COLO829 (cell line): ENCODE data around the gene SAPCD1.

ENCODE experiments used
- DNase-seq: peaks from one replicate; pipeline ENCODE4 v3.0.0; 2012; ENCODE audit warnings: low spot score

The SAPCD1 gene

GRCh38 chr6:31752739-31753319 lies 9.6 kb upstream of the SAPCD1 start:
- DNase-seq = no peak

GRCh38 chr6:31758281-31758680 lies 4.2 kb upstream of the SAPCD1 start:
- DNase-seq = no peak

- no peak for DNase-seq
Measured at GRCh38 chr6:31760790-31761189, 1.7 kb upstream of the SAPCD1 start.

- no peak for DNase-seq
Measured at GRCh38 chr6:31761343-31761742, 1.1 kb upstream of the SAPCD1 start.

GRCh38 chr6:31762878-31763618 lies 592 bp downstream of the SAPCD1 start:
- DNase-seq = no peak

- peak; percentile 92 for DNase-seq
Measured at GRCh38 chr6:31763619-31763940, 1.1 kb downstream of the SAPCD1 start.

- no peak for DNase-seq
Measured at GRCh38 chr6:31764198-31764597, 1.7 kb downstream of the SAPCD1 start.

- DNase-seq = no peak
Measured at GRCh38 chr6:31765559-31765909, 3.1 kb downstream of the SAPCD1 start.

GRCh38 chr6:31765910-31766794 lies 3.7 kb downstream of the SAPCD1 start:
- DNase-seq = no peak

GRCh38 chr6:31767096-31767645 lies 4.7 kb downstream of the SAPCD1 start:
- DNase-seq = no peak

- no peak for DNase-seq
Measured at GRCh38 chr6:31768363-31769257, 6.2 kb downstream of the SAPCD1 start.

GRCh38 chr6:31769684-31770371 lies 7.4 kb downstream of the SAPCD1 start:
- DNase-seq = peak; percentile 95

- no peak for DNase-seq
Measured at GRCh38 chr6:31770860-31771259, 8.4 kb downstream of the SAPCD1 start.

- peak; percentile 74 for DNase-seq
Measured at GRCh38 chr6:31771992-31772358, 9.5 kb downstream of the SAPCD1 start.

GRCh38 chr6:31775184-31775583 lies 12.7 kb downstream of the SAPCD1 start:
- DNase-seq = no peak

- no peak for DNase-seq
Measured at GRCh38 chr6:31775633-31776484, 13.4 kb downstream of the SAPCD1 start.

GRCh38 chr6:31776485-31776988 lies 14.1 kb downstream of the SAPCD1 start:
- DNase-seq = no peak

- DNase-seq = peak; percentile 59
Measured at GRCh38 chr6:31776989-31777666, 14.7 kb downstream of the SAPCD1 start, which contains the start of gene VWA7. TSS of gene VWA7 (minus strand) at chr6:31777328. CDS start at chr6:31776779, 549 bp downstream.

GRCh38 chr6:31777667-31778050 lies 15.2 kb downstream of the SAPCD1 start:
- no peak for DNase-seq
